SK-N-SH (cell line): ENCODE data around the gene TTC28. TPM values are rescaled to one million over a fixed set of nuclear protein-coding genes. Genes with fewer than 3 reads are reported as not detected.

ENCODE experiments used
- CTCF ChIA-PET: fragments of 300-600, 350-600 bp; formaldehyde crosslinking; extraction: SDS; loops from one replicate; lab custom pipeline; 2021; lab: Yijun Ruan, JAX
- POLR2A ChIA-PET: fragments of 350-600 bp; sonication (Branson Sonifier 250); formaldehyde crosslinking; extraction: SDS; loops from one replicate; lab custom pipeline; 2020; ENCODE audit warnings: antibody characterized with exemption, inconsistent platforms; lab: Yijun Ruan, JAX
- DNase-seq: peaks from one replicate; pipeline ENCODE4 v3.0.0; 2012
- H2AFZ ChIP-seq: fragments of 200-600 bp; sonication (generic); 2 replicates; pipeline ENCODE4 v1.8.1; 2016; ENCODE audit warnings: antibody characterized with exemption, mild to moderate bottlenecking, low read depth
- H3F3A ChIP-seq: fragments of 200-600 bp; sonication (generic); replicated peaks from 2 replicates; pipeline ENCODE3; 2016; ENCODE audit warnings: antibody characterized with exemption, mild to moderate bottlenecking; ENCODE audit not compliant: insufficient read depth
- H3K27ac ChIP-seq, 2 experiments: fragments of 200-500 bp in 1 of 2; fragments of 200-600 bp in 1 of 2; sonication (Bioruptor generic) in 1 of 2; sonication (generic), shearing (Covaris generic) in 1 of 2; 2 replicates each; pipeline versions ENCODE4 v1.5.1 to v1.6.1; 2014 to 2016; ENCODE audit warnings: low read depth in 2 of 2, inconsistent platforms in 1 of 2, low read length in 1 of 2, mild to moderate bottlenecking in 1 of 2, mixed read lengths in 1 of 2
- H3K27me3 ChIP-seq: fragments of 200-600 bp; sonication (generic), shearing (Covaris generic); 2 replicates; pipeline ENCODE4 v1.6.1; 2016; ENCODE audit warnings: mixed run types; ENCODE audit not compliant: insufficient read depth
- H3K36me3 ChIP-seq, 2 experiments: fragments of 200-500 bp in 1 of 2; fragments of 200-600 bp in 1 of 2; sonication (Bioruptor generic) in 1 of 2; sonication (generic) in 1 of 2; replicated peaks in 1 of 2; 2 replicates each; pipeline versions ENCODE3 to v1.5.1; 2014 to 2016; ENCODE audit warnings: low read length in 1 of 2, mild to moderate bottlenecking in 1 of 2; ENCODE audit not compliant: insufficient read depth in 2 of 2, control insufficient read depth in 1 of 2
- H3K4me1 ChIP-seq, 2 experiments: fragments of 200-500 bp in 1 of 2; fragments of 200-600 bp in 1 of 2; sonication (Bioruptor generic) in 1 of 2; sonication (generic), shearing (Covaris generic) in 1 of 2; 2 replicates each; pipeline versions ENCODE4 v1.5.1 to v1.6.1; 2014 to 2016; ENCODE audit warnings: low read depth in 1 of 2, low read length in 1 of 2, mixed run types in 1 of 2; ENCODE audit not compliant: insufficient read depth in 2 of 2, control insufficient read depth in 1 of 2
- H3K4me2 ChIP-seq: fragments of 200-600 bp; sonication (generic), shearing (Covaris generic); 2 replicates; pipeline ENCODE4 v1.6.1; 2017; ENCODE audit warnings: mixed run types
- H3K4me3 ChIP-seq, 2 experiments: fragments of 200-500 bp in 1 of 2; fragments of 200-600 bp in 1 of 2; sonication (Bioruptor generic) in 1 of 2; sonication (generic), shearing (Covaris generic) in 1 of 2; 2 replicates each; pipeline versions ENCODE4 v1.5.1 to v1.8.1; 2014 to 2016; ENCODE audit warnings: low read depth in 2 of 2, inconsistent platforms in 1 of 2, low read length in 1 of 2, mild to moderate bottlenecking in 1 of 2, mixed read lengths in 1 of 2, moderate library complexity in 1 of 2
- H3K79me2 ChIP-seq: fragments of 200-600 bp; sonication (generic); 2 replicates; pipeline ENCODE4 v1.8.1; 2017; ENCODE audit warnings: mild to moderate bottlenecking; ENCODE audit not compliant: insufficient read depth
- H3K9ac ChIP-seq: fragments of 200-600 bp; sonication (generic); 2 replicates; pipeline ENCODE4 v1.6.1; 2017; ENCODE audit warnings: mixed run types
- H3K9me2 ChIP-seq: fragments of 200-600 bp; sonication (generic); 2 replicates; pipeline ENCODE4 v1.6.1; 2017; ENCODE audit warnings: mixed run types
- H3K9me3 ChIP-seq: fragments of 200-600 bp; sonication (generic); 2 replicates; pipeline ENCODE4 v1.6.1; 2017; ENCODE audit warnings: mixed run types, mild to moderate bottlenecking, moderate library complexity
- H4K20me1 ChIP-seq: fragments of 200-600 bp; sonication (generic); 2 replicates; pipeline ENCODE4 v1.6.1; 2017; ENCODE audit warnings: mild to moderate bottlenecking, mixed run types; ENCODE audit not compliant: insufficient read depth
- CHD2 ChIP-seq: fragments of 150-350 bp; IDR thresholded peaks from 2 replicates; pipeline ENCODE4 v1.6.1; 2018; ENCODE audit warnings: low read length; ENCODE audit not compliant: partially characterized antibody
- CTCF ChIP-seq: fragments of 200-600 bp; sonication (generic); IDR thresholded peaks from 2 replicates; pipeline ENCODE4 v1.6.1; 2017; ENCODE audit warnings: antibody characterized with exemption, mild to moderate bottlenecking, moderate library complexity
- ELF1 ChIP-seq: IDR thresholded peaks from 2 replicates; pipeline ENCODE4 v1.4.0; 2012
- EP300 ChIP-seq, 2 experiments: IDR thresholded peaks; 2 replicates each; pipeline versions ENCODE4 v1.4.0 to v1.6.1; 2012; ENCODE audit warnings: borderline replicate concordance in 1 of 2, low read depth in 1 of 2, low read length in 1 of 2
- FOSL2 ChIP-seq: IDR thresholded peaks from 2 replicates; pipeline ENCODE4 v1.4.0; 2012; ENCODE audit warnings: low read depth, mild to moderate bottlenecking, moderate library complexity, borderline replicate concordance
- FOXM1 ChIP-seq: IDR thresholded peaks from 2 replicates; pipeline ENCODE4 v1.4.0; 2012; ENCODE audit warnings: low read depth, mild to moderate bottlenecking
- GATA2 ChIP-seq: sonication (generic); formaldehyde crosslinking; IDR thresholded peaks from 2 replicates; pipeline ENCODE4 v1.5.0; 2020; ENCODE audit warnings: mild to moderate bottlenecking, missing genetic modification reagents
- JUND ChIP-seq: IDR thresholded peaks from 2 replicates; pipeline ENCODE4 v1.4.0; 2012
- MXI1 ChIP-seq: IDR thresholded peaks from 2 replicates; pipeline ENCODE4 v1.6.1; 2012; ENCODE audit warnings: mild to moderate bottlenecking, low read depth, low read length, improper control_type of control experiment
- NRF1 ChIP-seq: IDR thresholded peaks from 2 replicates; pipeline ENCODE4 v1.6.1; 2012; ENCODE audit warnings: low read depth, mild to moderate bottlenecking, low read length
- POLR2AphosphoS5 ChIP-seq: IDR thresholded peaks from 2 replicates; pipeline ENCODE4 v1.6.1; 2012; ENCODE audit warnings: low read depth, low read length
- RAD21 ChIP-seq: IDR thresholded peaks from 2 replicates; pipeline ENCODE4 v1.6.1; 2012; ENCODE audit warnings: mild to moderate bottlenecking, low read length
- REST ChIP-seq: IDR thresholded peaks from 2 replicates; pipeline ENCODE4 v1.6.1; 2012; ENCODE audit warnings: mild to moderate bottlenecking, low read depth, low read length, moderate library complexity
- RFX5 ChIP-seq: IDR thresholded peaks from 2 replicates; pipeline ENCODE4 v1.6.1; 2012; ENCODE audit warnings: mild to moderate bottlenecking, improper control_type of control experiment, low read length
- RXRA ChIP-seq: IDR thresholded peaks from 2 replicates; pipeline ENCODE4 v1.4.0; 2012; ENCODE audit warnings: low read depth, mild to moderate bottlenecking, borderline replicate concordance
- TCF12 ChIP-seq: IDR thresholded peaks from 2 replicates; pipeline ENCODE4 v1.4.0; 2012
- TEAD4 ChIP-seq: IDR thresholded peaks from 2 replicates; pipeline ENCODE4 v1.4.0; 2012; ENCODE audit warnings: mild to moderate bottlenecking, borderline replicate concordance; ENCODE audit not compliant: insufficient read depth
- USF1 ChIP-seq: IDR thresholded peaks from 2 replicates; pipeline ENCODE4 v1.4.0; 2012; ENCODE audit warnings: low read depth, borderline replicate concordance
- WGBS: methylation state at CpG from one replicate; pipeline ENCODE4 v1.1.6; 2017; ENCODE audit warnings: low lambda C conversion rate; 5-methylcytosine and 5-hydroxymethylcytosine counted together
- polyA plus RNA-seq, 3 experiments: library from polyadenylated mRNA; depleted of rRNA; stranded (reverse); fragments of >200 nt; gene quantifications; 2 replicates each; pipeline ENCODE4 v1.2.3, GENCODE V29; 2012

The TTC28 gene
- polyA plus RNA-seq, 1 of the 3 experiments (the other 2 are of a cell fraction): 5.9 TPM

- no peak for DNase-seq
- Histone ChIP-seq H3K27me3 (no peaks in the 10 kb centered on the region), H3K27ac (peak overlapping the region in 1 of 2 experiments; percentile 30; a peak in 1 of 4 replicates), H3K4me3 (no peak overlapping the region), H3K9ac (no peak overlapping the region), H3F3A (peaks cover 3% of the 10 kb centered on the region), H3K4me1 (peaks cover 0 to 20% of the 10 kb centered on the region in 2 experiments; a peak in 3 of 4 replicates), H2AFZ (no peak overlapping the region), H4K20me1 (no peaks in the 10 kb centered on the region), H3K79me2 (no peaks in the 10 kb centered on the region), H3K9me3 (no peaks in the 10 kb centered on the region), H3K9me2 (no peaks in the 10 kb centered on the region), H3K4me2 (no peak overlapping the region)
- POLR2A ChIA-PET: interaction anchor here (0.6 kb wide), 1 partner anchor 12 kb away, joined by 3 read pairs; no protein-coding TSS in a partner anchor
- WGBS: 94% methylated on average over 4 of the region's 4 CpGs
- TF ChIP-seq GATA2 (CRISPR knock-in tag) (peak; percentile 54), CTCF (no peak), EP300 (IDR thresholded peaks at IDR 0.05; ENCODE audit: borderline replicate concordance in 1 of 2, low read depth in 1 of 2, low read length in 1 of 2) (0 out of 4 replicates have a peak, but pooled peaks of 1 of the 2 experiments have one; percentile 9)
- TF ChIP-seq, all 33 proteins: peak for 2
- H3K36me3 ChIP-seq: no peaks in the 10 kb centered on the region
- CTCF ChIA-PET: interaction anchor here (0.9 to 1.2 kb wide), 2 partner anchors 11 to 449 kb away, joined by 3 read pairs; no protein-coding TSS in a partner anchor
Measured at GRCh38 chr22:28151151-28151816, 528.4 kb downstream of the TTC28 start.

GRCh38 chr22:28148816-28149465 is 530.7 kb downstream of the TTC28 start:
- no peaks in the 10 kb centered on the region for H3K36me3 ChIP-seq
- ChIA-PET POLR2A (no interaction called here), CTCF (no interaction called here)
- H3K4me1 ChIP-seq: peaks cover 0 to 23% of the 10 kb centered on the region in 2 experiments; a peak in 3 of 4 replicates
- no peak overlapping the region for H3K27ac ChIP-seq
- no peak overlapping the region for H3K9ac ChIP-seq
- H3K4me2 ChIP-seq: no peak overlapping the region
- H2AFZ ChIP-seq: no peak overlapping the region
- H3K9me3 ChIP-seq: no peaks in the 10 kb centered on the region
- H3K27me3 ChIP-seq: no peaks in the 10 kb centered on the region
- 85% methylated on average over 6 of the region's 6 CpGs for WGBS
- DNase-seq: no peak
- peaks cover 3% of the 10 kb centered on the region for H3F3A ChIP-seq
- no peaks in the 10 kb centered on the region for H4K20me1 ChIP-seq
- H3K4me3 ChIP-seq: no peak overlapping the region
- H3K9me2 ChIP-seq: no peaks in the 10 kb centered on the region
- H3K79me2 ChIP-seq: no peaks in the 10 kb centered on the region
- TF ChIP-seq FOSL2 (no peak), JUND (no peak), NRF1 (no peak), USF1 (no peak), TEAD4 (no peak), CTCF (no peak), FOXM1 (no peak), RAD21 (no peak), ELF1 (no peak), CHD2 (no peak), REST (no peak), RFX5 (no peak), RXRA (no peak), MXI1 (no peak), TCF12 (no peak), POLR2AphosphoS5 (no peak)
